ENCODE data around the gene P2RY1.

- no peak for TF ChIP-seq CTCF (IDR thresholded peaks at IDR 0.05; ENCODE audit: low read depth, low read length)
- no peak for TF ChIP-seq EZH2phosphoT487 (IDR thresholded peaks at IDR 0.05; ENCODE audit: low read depth)
Observed at GRCh38 chr3:152833089-152833488, 1.8 kb upstream of the P2RY1 start.
